ENCODE measurements around the gene VPS18.

DNA sequence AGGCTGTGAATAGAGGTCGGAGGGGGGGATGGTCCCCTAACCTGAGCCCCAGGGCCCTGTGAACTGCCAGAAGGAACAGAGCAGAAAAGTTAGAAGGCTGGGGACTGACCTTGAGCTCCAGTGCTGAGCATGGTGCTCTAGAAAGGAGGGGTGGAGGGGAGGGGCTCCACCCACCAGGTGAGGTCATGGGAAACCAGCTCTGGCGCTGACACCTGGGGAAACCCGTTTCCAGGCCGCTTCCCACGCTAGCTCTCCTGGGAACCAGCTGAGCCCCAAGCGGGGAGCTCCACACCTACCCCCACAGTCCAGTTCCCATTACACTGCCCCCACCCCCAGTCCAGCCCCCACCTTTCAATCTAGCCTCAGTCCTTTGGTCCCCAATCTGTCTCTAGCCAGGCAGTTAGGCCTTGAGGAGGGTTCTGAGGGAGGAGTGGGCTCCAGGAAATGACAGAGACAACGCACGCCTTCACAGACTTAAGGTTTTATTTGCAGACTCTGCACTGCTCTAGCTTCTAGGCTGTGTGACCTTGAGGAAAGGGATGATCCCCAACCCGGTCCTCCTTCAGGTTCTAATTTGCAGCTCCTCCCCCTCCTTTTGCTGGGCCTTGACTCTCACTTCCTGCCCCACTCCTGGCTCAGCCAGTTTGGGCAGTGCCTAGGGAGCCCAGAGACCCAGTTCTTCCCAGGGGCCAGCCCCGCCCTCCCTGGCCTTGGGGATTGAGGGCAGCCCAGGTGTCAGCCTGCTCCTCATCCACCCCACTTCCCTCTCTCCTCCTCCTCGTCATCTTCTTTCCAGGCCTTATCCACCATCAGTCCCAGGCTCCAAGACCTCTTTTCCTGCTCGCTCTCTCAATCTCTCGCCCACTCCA, 22.3 kb upstream of the VPS18 start:
- no peak for TF ChIP-seq ARNTL (CRISPR knock-in tag; IDR thresholded peaks at IDR 0.05; ENCODE audit: borderline replicate concordance, low read depth)
- no peak for TF ChIP-seq ZFP3 (CRISPR knock-in tag; IDR thresholded peaks at IDR 0.05)
- no peak for TF ChIP-seq RARB (CRISPR knock-in tag; IDR thresholded peaks at IDR 0.05)
- TF ChIP-seq, protein P1, sequence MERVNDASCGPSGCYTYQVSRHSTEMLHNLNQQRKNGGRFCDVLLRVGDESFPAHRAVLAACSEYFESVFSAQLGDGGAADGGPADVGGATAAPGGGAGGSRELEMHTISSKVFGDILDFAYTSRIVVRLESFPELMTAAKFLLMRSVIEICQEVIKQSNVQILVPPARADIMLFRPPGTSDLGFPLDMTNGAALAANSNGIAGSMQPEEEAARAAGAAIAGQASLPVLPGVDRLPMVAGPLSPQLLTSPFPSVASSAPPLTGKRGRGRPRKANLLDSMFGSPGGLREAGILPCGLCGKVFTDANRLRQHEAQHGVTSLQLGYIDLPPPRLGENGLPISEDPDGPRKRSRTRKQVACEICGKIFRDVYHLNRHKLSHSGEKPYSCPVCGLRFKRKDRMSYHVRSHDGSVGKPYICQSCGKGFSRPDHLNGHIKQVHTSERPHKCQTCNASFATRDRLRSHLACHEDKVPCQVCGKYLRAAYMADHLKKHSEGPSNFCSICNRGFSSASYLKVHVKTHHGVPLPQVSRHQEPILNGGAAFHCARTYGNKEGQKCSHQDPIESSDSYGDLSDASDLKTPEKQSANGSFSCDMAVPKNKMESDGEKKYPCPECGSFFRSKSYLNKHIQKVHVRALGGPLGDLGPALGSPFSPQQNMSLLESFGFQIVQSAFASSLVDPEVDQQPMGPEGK (CRISPR knock-in tag; IDR thresholded peaks at IDR 0.05; ENCODE audit: borderline replicate concordance) = no peak
- no peak for TF ChIP-seq TCF4 (CRISPR knock-in tag; IDR thresholded peaks at IDR 0.05; ENCODE audit: borderline replicate concordance)
- TF ChIP-seq ISL1 (CRISPR knock-in tag; IDR thresholded peaks at IDR 0.05) = no peak
- no peak for TF ChIP-seq ZNF565 (CRISPR knock-in tag; conservative IDR thresholded peaks at IDR 0.05; ENCODE audit: low read depth)
- TF ChIP-seq, protein P2, sequence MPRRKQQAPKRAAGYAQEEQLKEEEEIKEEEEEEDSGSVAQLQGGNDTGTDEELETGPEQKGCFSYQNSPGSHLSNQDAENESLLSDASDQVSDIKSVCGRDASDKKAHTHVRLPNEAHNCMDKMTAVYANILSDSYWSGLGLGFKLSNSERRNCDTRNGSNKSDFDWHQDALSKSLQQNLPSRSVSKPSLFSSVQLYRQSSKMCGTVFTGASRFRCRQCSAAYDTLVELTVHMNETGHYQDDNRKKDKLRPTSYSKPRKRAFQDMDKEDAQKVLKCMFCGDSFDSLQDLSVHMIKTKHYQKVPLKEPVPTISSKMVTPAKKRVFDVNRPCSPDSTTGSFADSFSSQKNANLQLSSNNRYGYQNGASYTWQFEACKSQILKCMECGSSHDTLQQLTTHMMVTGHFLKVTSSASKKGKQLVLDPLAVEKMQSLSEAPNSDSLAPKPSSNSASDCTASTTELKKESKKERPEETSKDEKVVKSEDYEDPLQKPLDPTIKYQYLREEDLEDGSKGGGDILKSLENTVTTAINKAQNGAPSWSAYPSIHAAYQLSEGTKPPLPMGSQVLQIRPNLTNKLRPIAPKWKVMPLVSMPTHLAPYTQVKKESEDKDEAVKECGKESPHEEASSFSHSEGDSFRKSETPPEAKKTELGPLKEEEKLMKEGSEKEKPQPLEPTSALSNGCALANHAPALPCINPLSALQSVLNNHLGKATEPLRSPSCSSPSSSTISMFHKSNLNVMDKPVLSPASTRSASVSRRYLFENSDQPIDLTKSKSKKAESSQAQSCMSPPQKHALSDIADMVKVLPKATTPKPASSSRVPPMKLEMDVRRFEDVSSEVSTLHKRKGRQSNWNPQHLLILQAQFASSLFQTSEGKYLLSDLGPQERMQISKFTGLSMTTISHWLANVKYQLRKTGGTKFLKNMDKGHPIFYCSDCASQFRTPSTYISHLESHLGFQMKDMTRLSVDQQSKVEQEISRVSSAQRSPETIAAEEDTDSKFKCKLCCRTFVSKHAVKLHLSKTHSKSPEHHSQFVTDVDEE (CRISPR knock-in tag; IDR thresholded peaks at IDR 0.05) = no peak
- TF ChIP-seq ZNF70 (CRISPR knock-in tag; IDR thresholded peaks at IDR 0.05) = no peak
- no peak for TF ChIP-seq CSDC2 (CRISPR knock-in tag; IDR thresholded peaks at IDR 0.05)
- TF ChIP-seq, protein P3, sequence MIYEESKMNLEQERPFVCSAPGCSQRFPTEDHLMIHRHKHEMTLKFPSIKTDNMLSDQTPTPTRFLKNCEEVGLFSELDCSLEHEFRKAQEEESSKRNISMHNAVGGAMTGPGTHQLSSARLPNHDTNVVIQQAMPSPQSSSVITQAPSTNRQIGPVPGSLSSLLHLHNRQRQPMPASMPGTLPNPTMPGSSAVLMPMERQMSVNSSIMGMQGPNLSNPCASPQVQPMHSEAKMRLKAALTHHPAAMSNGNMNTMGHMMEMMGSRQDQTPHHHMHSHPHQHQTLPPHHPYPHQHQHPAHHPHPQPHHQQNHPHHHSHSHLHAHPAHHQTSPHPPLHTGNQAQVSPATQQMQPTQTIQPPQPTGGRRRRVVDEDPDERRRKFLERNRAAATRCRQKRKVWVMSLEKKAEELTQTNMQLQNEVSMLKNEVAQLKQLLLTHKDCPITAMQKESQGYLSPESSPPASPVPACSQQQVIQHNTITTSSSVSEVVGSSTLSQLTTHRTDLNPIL (CRISPR knock-in tag; IDR thresholded peaks at IDR 0.05; ENCODE audit: low read depth) = no peak
- no peak for TF ChIP-seq SNAI2 (CRISPR knock-in tag; IDR thresholded peaks at IDR 0.05)
- no peak for TF ChIP-seq BACH2 (CRISPR knock-in tag; IDR thresholded peaks at IDR 0.05; ENCODE audit: borderline replicate concordance)

Data from SK-N-SH treated with all-trans-retinoic acid at 6 μM for 48 hours (cell line).